ENCODE data around the gene CCDC70. TPM values are rescaled to one million over a fixed set of nuclear protein-coding genes. Genes with fewer than 3 reads are reported as not detected.

CCDC70 gene
- polyA plus RNA-seq, 1 donor from 2014 or later: not detected

- no peak for TF ChIP-seq EZH2 (IDR thresholded peaks at IDR 0.05; ENCODE audit: borderline replicate concordance, insufficient read depth, low read length, poor library complexity, severe bottlenecking)
- TF ChIP-seq POLR2AphosphoS5 (IDR thresholded peaks at IDR 0.05): no peak
- no peak for TF ChIP-seq TAF1 (IDR thresholded peaks at IDR 0.05; ENCODE audit: low read depth)
- no peak for TF ChIP-seq MXI1 (conservative IDR thresholded peaks at IDR 0.05; ENCODE audit: poor library complexity, severe bottlenecking)
- no peak for TF ChIP-seq SMC3 (conservative IDR thresholded peaks at IDR 0.05; ENCODE audit: poor library complexity)
- no peak for TF ChIP-seq EP300 (conservative IDR thresholded peaks at IDR 0.05; ENCODE audit: poor library complexity, severe bottlenecking)
- no peak for TF ChIP-seq RAD21 (conservative IDR thresholded peaks at IDR 0.05)
- TF ChIP-seq CTCF (IDR thresholded peaks at IDR 0.05; ENCODE audit: poor library complexity, severe bottlenecking): no peak
- no peak for TF ChIP-seq REST (IDR thresholded peaks at IDR 0.05; ENCODE audit: borderline replicate concordance)
- H3K27ac ChIP-seq (ENCODE audit: low read length): no peak overlapping the region
- H3F3A ChIP-seq (ENCODE audit: insufficient read depth, low read length, poor library complexity, severe bottlenecking): no peaks in the 10 kb centered on the region
- no peak overlapping the region for H3K4me2 ChIP-seq (ENCODE audit: low read length)
- no peaks in the 10 kb centered on the region for H4K20me1 ChIP-seq (ENCODE audit: insufficient read depth)
- H3K79me2 ChIP-seq (replicated peaks; ENCODE audit: insufficient read depth, low read length): no peaks in the 10 kb centered on the region
- H3K27me3 ChIP-seq (ENCODE audit: insufficient read depth, low read depth, low read length): no peaks in the 10 kb centered on the region
- H3K4me3 ChIP-seq (ENCODE audit: low read length): no peak overlapping the region
- no peaks in the 10 kb centered on the region for H3K9me2 ChIP-seq (ENCODE audit: insufficient read depth, low read length)
- H3K9ac ChIP-seq (ENCODE audit: low read length): no peak overlapping the region
- H2AFZ ChIP-seq (ENCODE audit: low read depth, low read length): no peak overlapping the region
- no peaks in the 10 kb centered on the region for H3K36me3 ChIP-seq (ENCODE audit: insufficient read depth, low read length)
- H3K9me3 ChIP-seq (ENCODE audit: low read length): peaks cover 5% of the 10 kb centered on the region
Observed at GRCh38 chr13:51845574-51846318, 16.0 kb upstream of the CCDC70 start.

GRCh38 chr13:51846756-51847155 lies 15.0 kb upstream of the CCDC70 start:
- Histone ChIP-seq H3K4me2 (ENCODE audit: low read length) (no peak overlapping the region), H4K20me1 (ENCODE audit: insufficient read depth) (no peaks in the 10 kb centered on the region), H3K9me3 (ENCODE audit: low read length) (peaks cover 5% of the 10 kb centered on the region), H3K79me2 (replicated peaks; ENCODE audit: insufficient read depth, low read length) (no peaks in the 10 kb centered on the region), H3K27me3 (ENCODE audit: insufficient read depth, low read depth, low read length) (no peaks in the 10 kb centered on the region), H3K9me2 (ENCODE audit: insufficient read depth, low read length) (no peaks in the 10 kb centered on the region), H3K27ac (ENCODE audit: low read length) (no peak overlapping the region), H3K4me3 (ENCODE audit: low read length) (no peak overlapping the region), H2AFZ (ENCODE audit: low read depth, low read length) (no peak overlapping the region), H3F3A (ENCODE audit: insufficient read depth, low read length, poor library complexity, severe bottlenecking) (no peaks in the 10 kb centered on the region), H3K36me3 (ENCODE audit: insufficient read depth, low read length) (no peaks in the 10 kb centered on the region), H3K9ac (ENCODE audit: low read length) (no peak overlapping the region)
- TF ChIP-seq TAF1 (IDR thresholded peaks at IDR 0.05; ENCODE audit: low read depth): no peak
- no peak for TF ChIP-seq REST (IDR thresholded peaks at IDR 0.05; ENCODE audit: borderline replicate concordance)
- no peak for TF ChIP-seq EP300 (conservative IDR thresholded peaks at IDR 0.05; ENCODE audit: poor library complexity, severe bottlenecking)
- no peak for TF ChIP-seq POLR2AphosphoS5 (IDR thresholded peaks at IDR 0.05)
- TF ChIP-seq MXI1 (conservative IDR thresholded peaks at IDR 0.05; ENCODE audit: poor library complexity, severe bottlenecking): no peak
- TF ChIP-seq SMC3 (conservative IDR thresholded peaks at IDR 0.05; ENCODE audit: poor library complexity): no peak
- no peak for TF ChIP-seq EZH2 (IDR thresholded peaks at IDR 0.05; ENCODE audit: borderline replicate concordance, insufficient read depth, low read length, poor library complexity, severe bottlenecking)
- TF ChIP-seq RAD21 (conservative IDR thresholded peaks at IDR 0.05): no peak

Data from neural cell (in vitro differentiated cells).